ENCODE measurements around the gene OLAH. TPM values are rescaled to one million over a fixed set of nuclear protein-coding genes. Genes with fewer than 3 reads are reported as not detected.

The OLAH gene
- total and polyA plus RNA-seq, 4 donors: 0.49 to 20.6 (median 4.6) TPM; not detected in 1

DNA sequence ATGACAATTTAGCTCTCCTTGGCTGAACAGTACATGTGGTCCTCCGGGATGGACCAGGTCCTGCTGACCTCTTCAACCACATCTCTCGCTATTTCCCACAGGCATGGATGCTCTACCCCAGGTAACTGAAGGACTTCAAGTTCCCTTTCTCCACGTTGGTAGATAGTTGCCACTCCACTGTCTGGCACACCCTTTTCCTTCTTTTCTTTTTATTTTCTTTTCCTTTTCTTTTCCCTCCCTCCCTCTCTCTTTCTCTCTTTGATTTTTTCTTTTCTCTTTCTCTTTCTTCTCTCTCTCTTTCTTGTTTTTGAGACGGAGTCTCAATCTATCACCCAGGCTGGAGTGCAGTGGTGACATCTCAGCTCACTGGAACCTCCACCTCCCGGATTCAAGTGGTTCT is 47.7 kb downstream of the OLAH start:
- no peak for ATAC-seq (ENCODE audit: insufficient read depth, low FRiP score)
- no peak for TF ChIP-seq CTCF (IDR thresholded peaks at IDR 0.05; ENCODE audit: control extremely low read depth, extremely low read depth)
- no peak overlapping the region for H3K4me3 ChIP-seq
- H3K9me3 ChIP-seq (ENCODE audit: control insufficient read depth in 4 of 4, insufficient read depth in 3 of 4, low read length in 3 of 4): no peaks in the 10 kb centered on the region
- no peaks in the 10 kb centered on the region for H3K36me3 ChIP-seq (ENCODE audit: control insufficient read depth in 4 of 4, insufficient read depth in 4 of 4, low read length in 4 of 4)
- H3K9ac ChIP-seq (ENCODE audit: insufficient read depth in 1 of 2, low read length in 2 of 2): no peak overlapping the region
- DNase-seq: no peak
- H3K4me1 ChIP-seq (ENCODE audit: control insufficient read depth in 5 of 5, insufficient read depth in 5 of 5, low read length in 5 of 5): peaks cover 0 to 8% (median 0%) of the 10 kb centered on the region in 5 donors
- no peaks in the 10 kb centered on the region for H3K27me3 ChIP-seq (ENCODE audit: control insufficient read depth in 3 of 3, insufficient read depth in 3 of 3, low read length in 2 of 3)
- H3K27ac ChIP-seq (ENCODE audit: low read depth in 1 of 2, low read length in 1 of 2): no peak overlapping the region
- WGBS, 2 donors: 86 to 89% methylated on average over 5 of the region's 5 CpGs

DNA sequence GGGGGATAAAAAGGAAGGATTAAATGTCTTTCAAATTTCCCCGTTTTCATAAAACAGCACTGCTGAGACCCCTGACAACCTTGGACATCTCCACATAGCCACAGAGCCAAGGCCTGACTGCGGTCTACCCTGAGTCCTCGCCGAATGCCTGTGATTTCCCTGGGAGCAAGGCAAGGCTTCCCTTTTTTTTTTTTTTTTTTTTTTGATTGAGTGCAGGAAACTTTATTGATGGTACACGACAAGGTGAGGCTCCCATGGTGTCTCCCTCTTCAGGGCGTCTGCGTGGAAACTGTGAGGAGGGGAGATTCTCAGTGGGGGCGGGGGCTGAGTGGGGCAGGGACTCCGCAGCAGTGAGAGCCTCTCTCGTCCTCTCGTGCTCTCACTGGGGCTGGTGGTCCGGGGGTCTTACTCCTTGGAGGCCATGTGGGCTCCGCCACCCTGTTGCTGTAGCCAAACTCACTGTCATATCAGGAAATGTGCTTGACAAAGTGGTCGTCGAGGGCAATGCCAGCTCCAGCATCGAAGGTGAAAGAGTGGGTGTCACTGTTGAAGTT is 49.2 kb downstream of the OLAH start:
- Histone ChIP-seq H3K4me1 (ENCODE audit: control insufficient read depth in 5 of 5, insufficient read depth in 5 of 5, low read length in 5 of 5) (peaks cover 0 to 9% (median 0%) of the 10 kb centered on the region in 5 donors), H3K27me3 (ENCODE audit: control insufficient read depth in 3 of 3, insufficient read depth in 3 of 3, low read length in 2 of 3) (no peaks in the 10 kb centered on the region), H3K36me3 (ENCODE audit: control insufficient read depth in 4 of 4, insufficient read depth in 4 of 4, low read length in 4 of 4) (no peaks in the 10 kb centered on the region), H3K9ac (ENCODE audit: insufficient read depth in 1 of 2, low read length in 2 of 2) (no peak overlapping the region), H3K9me3 (ENCODE audit: control insufficient read depth in 4 of 4, insufficient read depth in 3 of 4, low read length in 3 of 4) (no peaks in the 10 kb centered on the region), H3K4me3 (no peak overlapping the region), H3K27ac (ENCODE audit: low read depth in 1 of 2, low read length in 1 of 2) (no peak overlapping the region)
- no peak for ATAC-seq (ENCODE audit: insufficient read depth, low FRiP score)
- no peak for DNase-seq
- TF ChIP-seq CTCF (IDR thresholded peaks at IDR 0.05; ENCODE audit: control extremely low read depth, extremely low read depth): no peak
- 89 to 93% methylated on average over 16 of the region's 16 CpGs for WGBS, 2 donors

DNA sequence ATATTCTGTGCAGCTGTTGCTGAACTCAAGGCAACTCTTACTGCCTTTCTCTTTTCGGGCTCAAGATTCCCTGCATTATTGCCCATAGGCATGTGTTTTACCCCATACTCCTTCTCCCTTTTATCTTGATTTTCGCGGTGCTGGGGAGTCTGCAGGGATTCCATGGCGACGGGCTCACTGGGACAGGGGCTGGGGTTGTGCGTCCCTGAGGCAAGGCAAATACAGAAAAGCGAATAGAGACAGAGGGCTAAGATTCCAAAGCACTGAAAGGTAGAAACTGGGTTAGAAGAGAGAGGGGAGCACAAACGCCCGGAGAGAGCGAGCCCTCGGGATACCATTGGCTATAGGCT is 52.9 kb downstream of the OLAH start:
- peak overlapping the region in 1 of 2 donors; percentile 84 for H3K9ac ChIP-seq (ENCODE audit: insufficient read depth in 1 of 2, low read length in 2 of 2)
- H3K27ac ChIP-seq (ENCODE audit: low read depth in 1 of 2, low read length in 1 of 2): peak overlapping the region; percentile 95 to 99
- peaks cover 0 to 11% (median 3%) of the 10 kb centered on the region in 5 donors for H3K4me1 ChIP-seq (ENCODE audit: control insufficient read depth in 5 of 5, insufficient read depth in 5 of 5, low read length in 5 of 5)
- peaks cover 0 to 5% (median 1%) of the 10 kb centered on the region in 4 donors for H3K36me3 ChIP-seq (ENCODE audit: control insufficient read depth in 4 of 4, insufficient read depth in 4 of 4, low read length in 4 of 4)
- peak; percentile 3 for ATAC-seq (ENCODE audit: insufficient read depth, low FRiP score)
- H3K4me3 ChIP-seq: peak overlapping the region; percentile 94
- no peak for TF ChIP-seq CTCF (IDR thresholded peaks at IDR 0.05; ENCODE audit: control extremely low read depth, extremely low read depth)
- no peak for DNase-seq
- H3K9me3 ChIP-seq (ENCODE audit: control insufficient read depth in 4 of 4, insufficient read depth in 3 of 4, low read length in 3 of 4): no peaks in the 10 kb centered on the region
- H3K27me3 ChIP-seq (ENCODE audit: control insufficient read depth in 3 of 3, insufficient read depth in 3 of 3, low read length in 2 of 3): no peaks in the 10 kb centered on the region
- WGBS, 2 donors: 1 to 3% methylated on average over 11 of the region's 11 CpGs
